ENCODE measurements around the gene ANKS1B.

ANKS1B gene

DNA sequence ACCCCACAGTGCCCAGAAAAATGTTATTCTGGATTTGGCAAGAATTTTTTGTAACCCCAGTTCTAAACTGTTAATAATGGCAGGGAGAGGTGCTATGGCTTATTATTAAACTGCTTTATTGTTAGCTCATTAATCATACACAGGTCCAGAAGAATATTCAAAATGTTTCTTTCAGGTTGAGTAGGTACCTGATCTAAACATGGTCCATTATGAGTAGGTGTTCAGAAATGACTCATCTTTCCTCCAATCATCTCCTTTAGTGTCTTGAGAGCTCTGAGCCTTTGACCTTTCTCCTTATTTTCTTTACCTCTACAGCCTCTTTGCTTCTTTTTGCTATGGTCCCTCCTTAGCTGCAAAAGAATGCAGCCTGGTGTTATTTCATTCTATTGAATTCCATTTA, 548.2 kb downstream of the ANKS1B start:
- DNase-seq, result no peak

DNA sequence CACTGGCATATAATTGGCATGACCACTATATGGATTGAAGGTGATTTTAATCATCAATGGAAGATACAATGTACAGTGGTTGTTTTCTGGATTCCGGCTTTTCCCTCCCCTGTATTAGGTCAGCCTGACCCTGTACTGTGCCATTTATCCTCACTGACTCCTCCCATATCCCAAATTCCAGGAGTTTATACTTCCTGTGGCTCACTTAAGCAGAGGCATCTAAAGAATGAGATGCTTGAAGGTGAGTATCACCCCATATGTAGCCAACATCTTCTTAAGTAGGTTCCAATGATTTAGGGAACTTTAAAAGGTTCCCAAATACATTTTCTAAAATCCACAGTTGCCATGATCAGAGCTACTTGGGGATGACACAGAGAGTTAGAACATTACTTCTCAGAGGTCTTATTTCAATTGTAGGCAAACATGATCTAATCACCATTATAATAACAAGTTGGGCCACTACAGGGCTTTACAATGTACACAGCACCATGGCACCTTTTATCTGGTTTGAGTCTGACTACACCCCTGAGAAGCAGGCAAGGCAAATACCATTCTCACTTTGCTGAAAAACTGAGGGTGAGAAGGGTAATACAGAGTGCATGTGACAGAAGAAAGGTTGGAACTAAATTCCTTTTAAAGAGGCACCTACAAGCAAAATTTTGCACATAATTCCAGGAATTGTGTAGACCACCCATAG, 549.5 kb downstream of the ANKS1B start:
- DNase-seq, result no peak

DNA sequence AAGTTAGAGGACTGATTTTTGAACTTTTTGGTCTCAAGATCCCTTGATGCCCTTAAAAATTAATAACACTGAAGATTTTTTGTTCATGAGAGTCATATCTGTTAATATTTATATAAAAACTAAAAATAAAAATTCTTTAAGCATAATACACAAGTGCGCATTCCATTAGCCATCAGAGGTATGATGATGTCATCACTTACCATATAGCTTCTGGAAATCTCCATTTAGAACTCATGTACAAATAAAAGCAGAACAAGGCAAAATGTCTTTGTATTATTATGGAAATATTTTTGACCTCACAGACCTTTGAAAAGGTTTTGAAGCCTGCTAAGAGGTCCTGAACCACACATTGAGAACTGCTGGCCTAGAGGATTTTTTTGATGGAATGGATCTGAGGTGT, 551.6 kb downstream of the ANKS1B start:
- no peak for DNase-seq

DNA sequence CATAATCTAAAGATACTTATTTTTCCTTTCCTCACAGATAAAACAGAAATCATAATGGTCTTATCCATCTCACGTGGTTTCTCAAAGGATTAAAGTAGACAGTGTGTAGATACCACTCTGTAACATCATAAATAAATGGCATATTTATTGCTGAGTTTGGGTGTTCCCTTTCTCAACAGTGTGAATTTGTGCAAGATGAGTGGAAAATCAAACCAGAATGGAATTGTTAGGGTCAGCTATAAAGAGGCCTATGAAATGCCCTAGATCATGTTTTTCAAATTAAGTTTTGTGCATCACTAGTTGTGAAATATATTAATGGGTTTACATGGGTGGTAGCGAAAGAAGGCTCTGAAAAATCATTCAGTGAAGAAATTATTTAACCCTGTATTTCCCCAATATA, 553.5 kb downstream of the ANKS1B start:
- DNase-seq, result no peak

DNA sequence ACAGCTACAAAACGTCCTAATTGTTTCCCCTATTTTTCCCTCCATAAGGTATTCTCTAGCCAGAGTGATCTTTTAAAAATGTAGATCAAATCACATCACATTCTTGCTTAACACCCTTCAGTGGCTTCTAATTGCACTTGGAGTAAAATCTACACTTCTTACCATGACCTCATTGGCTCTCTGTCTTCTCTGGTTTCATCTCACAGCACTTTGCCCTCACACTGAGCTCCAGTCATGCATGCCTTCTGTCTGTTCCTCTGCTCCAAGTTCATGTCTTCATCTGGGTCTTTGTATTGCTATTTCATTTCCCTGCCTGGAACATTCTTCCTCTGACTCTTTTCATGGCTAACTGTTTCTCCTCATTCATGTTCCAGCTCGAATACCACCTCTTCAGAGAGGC, 557.6 kb downstream of the ANKS1B start:
- DNase-seq, result no peak

DNA sequence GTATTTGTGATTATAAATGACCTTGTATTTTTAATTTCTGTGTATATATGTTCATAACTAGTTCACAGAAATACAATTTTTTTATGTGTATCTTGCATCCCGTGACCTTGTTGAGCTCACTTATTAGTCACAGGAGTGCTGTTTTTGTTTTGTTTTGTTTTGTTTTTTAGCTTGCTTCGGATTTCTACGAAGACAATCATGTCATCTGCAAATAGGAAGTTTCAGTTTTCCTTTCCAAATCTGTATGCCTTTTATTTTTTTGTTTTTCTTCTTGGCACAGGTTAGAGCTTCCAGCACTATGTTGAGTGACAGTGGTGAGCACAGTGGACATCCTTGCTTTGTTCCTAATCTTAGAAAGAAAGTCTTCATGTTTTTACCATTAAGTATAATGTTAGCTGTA, 566.4 kb downstream of the ANKS1B start:
- DNase-seq, result no peak

DNA sequence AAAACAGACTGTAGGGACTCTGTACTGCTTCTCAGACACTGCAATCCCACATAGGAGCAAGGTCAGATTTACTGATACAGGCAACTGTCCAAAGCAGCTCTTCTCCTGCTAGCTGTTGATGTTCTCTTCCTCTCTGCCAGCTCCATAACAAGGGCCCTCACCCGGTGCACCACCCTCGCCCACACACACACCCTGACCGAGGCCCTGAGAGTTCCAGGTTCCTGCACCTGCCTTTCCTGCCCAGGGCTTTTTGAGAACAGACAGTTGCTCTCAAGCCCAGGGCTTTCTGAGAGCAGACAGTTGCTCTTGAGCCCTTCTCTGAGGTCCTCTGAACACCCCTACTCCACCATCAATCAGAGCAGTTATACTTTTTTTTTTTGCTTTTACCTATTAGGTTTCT, 571.0 kb downstream of the ANKS1B start:
- no peak for DNase-seq

DNA sequence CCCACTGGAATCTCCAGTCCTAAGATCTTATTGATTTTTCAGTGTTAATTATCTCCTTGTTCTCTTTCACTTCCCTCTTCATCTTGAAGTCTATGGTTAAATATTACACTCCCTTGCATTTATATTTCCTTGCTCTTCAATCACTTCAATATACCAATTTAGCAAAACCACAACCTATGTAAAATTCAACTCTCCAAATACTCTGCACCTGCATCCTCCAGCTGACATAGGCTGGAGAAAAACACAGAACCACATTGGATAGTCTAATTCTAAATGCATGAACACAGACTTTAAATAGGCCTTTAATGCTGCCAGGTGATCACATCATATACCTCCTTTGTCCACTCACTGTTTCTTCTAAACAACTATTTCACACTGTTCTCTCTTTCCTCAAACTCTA, 591.0 kb downstream of the ANKS1B start:
- DNase-seq, result no peak

DNA sequence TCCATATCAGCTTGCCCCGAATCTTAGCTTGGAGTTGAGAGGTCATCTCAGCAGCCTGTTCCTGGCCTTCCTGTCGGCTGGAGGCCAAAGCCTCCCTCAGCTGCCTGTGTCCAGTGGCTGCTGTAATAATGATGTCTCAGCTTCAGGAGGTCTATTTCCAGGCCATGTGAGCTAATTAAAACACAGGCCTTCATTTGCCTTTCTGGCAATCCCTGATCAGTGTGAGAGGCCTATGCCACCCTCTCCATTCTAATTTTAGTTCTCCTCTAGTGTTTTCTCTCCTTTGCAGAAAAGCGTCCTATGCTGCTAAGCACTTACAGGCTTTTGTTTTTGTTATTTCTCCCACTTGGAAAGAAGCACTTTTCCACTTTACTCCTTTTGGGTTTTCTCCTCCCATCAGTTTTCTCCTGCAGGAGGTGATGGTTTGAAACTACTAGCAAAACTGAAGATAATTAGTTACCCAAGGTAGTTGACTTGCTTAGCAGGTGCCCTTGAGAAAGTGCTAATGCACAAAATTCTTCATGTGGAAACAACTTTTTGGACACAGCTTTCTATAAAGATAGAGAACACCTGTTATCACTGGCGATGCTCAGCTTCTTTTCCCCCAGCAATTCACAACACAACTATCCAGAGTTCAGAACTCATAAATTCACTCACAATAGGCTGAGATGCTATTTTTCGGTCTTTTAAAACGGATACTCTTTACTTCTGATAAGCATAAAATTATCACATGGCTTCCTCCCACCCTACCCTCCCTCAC, 592.5 kb downstream of the ANKS1B start:
- no peak for DNase-seq

DNA sequence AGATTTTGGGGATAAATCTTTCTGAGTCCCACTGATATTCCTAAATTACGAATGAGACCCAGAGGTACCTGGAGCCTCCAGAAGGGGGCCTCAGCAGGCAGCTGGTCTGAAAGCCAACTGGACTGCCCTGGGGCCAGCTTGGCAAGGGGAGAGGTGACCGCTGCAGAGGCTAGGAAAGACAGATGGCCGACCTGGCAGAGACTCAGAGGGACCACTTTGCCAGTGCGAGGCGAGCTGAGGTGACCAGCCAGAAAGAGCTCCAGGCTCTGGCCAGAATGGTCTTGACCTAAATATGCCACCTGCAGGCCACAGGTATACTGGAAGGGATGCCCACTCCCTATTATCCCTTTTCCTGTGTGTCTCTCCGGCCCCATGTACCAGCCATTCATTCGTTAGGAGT, 594.0 kb downstream of the ANKS1B start:
- DNase-seq, result no peak

DNA sequence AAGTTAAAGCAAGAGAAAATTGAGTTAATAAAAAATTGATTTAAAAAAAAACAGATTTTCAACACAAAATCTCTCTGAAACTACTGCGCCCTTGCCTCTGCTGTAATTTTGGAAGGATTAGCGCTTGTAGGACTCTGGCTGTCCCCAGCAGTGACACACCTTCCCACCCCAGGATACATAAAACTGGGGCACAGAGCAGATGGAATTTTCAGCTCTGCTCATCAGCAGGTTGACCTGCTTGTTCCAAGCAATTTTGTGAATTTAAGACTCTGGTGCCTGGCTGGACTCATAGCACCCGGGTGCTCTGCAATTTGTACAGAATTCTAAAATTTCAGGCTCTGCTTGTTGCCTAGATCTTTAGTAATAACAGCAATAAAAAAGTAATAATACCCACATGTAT, 595.0 kb downstream of the ANKS1B start:
- no peak for DNase-seq

DNA sequence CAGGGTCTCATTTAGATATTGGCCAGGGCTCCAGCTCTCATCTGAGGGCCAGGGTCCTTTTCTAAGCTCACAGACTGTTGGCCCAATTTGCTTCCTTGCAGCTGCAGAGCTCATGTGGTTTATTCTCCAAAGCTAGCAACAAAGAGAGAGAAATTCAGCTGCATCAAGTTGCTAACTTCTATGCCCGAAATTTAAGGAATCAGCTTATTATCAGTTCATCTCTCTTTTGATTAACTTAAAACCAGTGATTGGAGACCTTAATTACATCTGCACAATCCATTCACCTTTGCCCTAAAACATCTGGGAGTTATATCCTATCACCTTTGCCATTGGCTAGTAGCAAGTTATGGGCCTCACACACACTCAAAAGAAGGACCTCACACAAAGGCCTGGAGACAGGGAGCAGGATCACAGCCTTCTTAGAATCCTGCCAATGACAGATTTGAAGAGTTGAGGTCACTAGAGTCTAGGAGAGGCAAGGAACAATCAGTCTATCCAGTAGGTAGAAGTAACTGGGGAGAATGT, 596.0 kb downstream of the ANKS1B start:
- DNase-seq, result no peak

DNA sequence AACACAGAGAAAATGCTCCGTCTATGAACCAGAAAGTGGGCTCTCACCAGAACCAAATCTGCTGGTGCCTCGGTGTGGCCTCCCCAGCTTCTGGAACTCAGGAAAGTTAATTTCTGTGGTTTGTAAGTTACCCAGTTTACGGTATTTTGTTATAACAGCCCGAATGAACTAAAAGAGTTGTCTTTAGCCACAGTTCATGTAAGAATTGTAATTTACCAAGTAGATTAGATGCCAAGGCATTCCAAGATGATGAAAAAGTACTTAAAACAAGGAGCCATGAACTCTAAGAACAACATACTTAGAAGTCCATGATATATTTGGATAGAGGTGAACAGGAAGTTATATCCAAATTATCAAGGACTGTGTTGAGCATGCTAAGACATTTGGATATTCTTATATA, 597.1 kb downstream of the ANKS1B start:
- DNase-seq, result no peak

DNA sequence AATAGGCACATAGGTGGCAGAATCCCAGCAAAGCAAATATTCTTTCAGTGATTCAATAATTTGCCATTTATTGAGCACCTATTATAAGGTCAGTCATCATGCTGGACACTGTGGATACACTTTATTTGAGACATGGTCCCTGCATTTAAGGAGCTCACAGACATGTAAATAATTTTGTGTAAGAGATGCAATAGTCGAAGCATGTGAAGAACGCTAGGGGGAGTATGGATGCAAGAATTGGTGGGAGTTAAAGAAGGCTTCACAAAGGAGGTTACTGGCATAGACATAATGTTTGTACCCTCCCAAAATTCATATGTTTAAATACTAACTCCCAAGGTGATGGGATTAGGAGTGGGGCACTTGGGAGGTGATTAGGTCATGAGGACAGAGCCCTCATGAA, 597.8 kb downstream of the ANKS1B start:
- DNase-seq, result peak; percentile 13

DNA sequence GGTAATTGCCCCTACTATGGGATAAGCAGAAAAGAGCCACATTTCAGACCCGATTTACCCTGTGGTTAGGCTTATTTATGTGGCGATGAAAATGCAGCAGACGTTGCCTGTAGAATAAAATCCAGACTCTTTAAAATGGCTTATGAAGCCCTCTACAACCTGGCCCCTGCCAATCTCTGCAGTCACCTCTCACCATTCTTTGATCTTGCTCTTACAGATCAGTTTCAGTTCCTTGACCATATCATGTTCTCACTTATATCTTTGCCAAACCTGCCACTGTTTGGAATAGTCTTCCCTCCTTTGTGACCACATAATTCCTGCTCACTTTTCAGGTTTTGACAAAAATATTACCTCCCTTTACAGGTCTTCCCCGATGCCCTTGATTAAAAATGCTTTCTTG, 601.5 kb downstream of the ANKS1B start:
- no peak for DNase-seq

DNA sequence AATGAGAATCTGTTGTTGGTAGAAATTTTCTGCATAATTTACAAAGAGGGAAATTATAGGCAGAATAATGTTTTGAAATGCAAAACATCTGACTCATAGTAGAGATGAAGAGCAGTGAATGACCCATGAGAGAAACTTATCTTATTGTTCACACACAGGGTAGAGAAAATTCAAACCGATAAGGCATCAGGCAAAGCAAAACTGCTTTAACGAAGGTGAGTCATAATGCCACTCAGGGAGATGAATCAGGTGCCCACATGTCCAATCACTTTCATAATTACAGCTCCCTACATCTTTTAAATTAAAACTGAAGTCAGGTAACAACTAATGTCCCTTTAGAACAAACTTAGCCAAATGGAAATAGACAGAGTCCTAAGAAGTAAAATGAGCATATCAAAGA, 602.7 kb downstream of the ANKS1B start:
- DNase-seq, result no peak

DNA sequence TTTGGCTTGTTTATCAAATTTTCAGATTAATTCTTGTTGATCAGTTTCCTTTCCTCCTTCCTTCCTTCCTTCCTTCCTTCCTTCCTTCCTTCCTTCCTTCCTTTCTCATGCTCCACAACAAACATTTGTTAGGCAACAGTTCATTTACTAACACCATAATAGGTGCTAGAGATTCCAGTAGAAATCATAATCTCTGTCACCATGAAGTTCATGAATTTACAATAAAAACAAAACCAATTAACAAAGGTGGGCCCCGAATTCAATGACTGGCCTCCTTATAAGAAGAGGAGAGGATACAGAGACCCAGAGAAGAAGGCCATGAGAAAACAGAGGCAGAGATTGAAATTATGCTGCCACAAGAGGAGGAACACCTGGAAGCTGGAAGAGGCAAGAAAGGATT, 604.0 kb downstream of the ANKS1B start:
- no peak for DNase-seq

DNA sequence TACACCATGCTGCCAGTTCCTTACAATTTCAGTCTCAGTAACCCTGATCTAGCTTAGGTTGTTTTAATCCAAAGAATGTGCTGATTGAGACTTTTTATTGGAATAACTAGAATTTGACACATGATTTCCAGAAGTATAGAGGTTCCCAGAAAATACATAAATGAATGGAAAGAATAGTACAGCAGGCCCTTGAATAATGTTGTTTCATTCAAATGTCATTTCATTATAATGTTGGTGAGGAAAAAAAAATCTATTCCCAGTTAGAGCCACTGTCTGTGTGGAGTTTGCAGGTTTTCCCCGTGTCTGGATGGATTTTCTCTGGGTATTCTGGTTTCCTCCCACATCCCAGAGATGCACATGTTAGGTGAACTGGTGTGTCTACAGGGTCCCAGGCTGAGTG, 610.7 kb downstream of the ANKS1B start:
- DNase-seq, result no peak

DNA sequence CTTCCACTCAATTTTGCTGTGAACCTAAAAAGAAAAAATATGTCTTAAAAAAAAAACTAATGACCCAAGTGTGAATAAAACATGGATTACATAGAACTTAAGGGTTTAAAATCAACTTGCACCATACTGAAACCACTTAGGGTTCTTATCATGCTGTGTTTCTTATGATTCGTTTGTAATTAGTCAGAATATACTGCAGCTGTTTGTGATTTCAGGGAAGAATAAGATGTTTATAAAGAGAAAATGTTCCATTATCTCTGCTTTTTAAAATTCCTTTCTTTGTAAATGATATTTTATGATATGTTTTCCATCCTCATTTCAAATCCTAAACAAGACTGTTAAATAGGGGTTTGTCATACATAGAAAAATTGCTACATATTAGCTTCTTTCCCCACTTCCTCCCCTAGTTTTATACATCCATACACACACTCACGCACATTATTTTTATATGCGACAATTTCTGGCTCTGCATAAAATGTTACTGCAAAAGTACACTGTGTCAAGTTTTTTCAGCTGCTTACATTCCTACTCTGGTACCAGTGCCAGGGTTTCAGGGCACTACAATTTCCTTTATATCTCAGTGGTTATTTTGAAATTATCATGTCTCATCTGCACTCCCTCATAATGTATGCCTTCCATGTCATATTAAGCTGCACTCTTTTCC, 612.3 kb downstream of the ANKS1B start:
- DNase-seq, result no peak

DNA sequence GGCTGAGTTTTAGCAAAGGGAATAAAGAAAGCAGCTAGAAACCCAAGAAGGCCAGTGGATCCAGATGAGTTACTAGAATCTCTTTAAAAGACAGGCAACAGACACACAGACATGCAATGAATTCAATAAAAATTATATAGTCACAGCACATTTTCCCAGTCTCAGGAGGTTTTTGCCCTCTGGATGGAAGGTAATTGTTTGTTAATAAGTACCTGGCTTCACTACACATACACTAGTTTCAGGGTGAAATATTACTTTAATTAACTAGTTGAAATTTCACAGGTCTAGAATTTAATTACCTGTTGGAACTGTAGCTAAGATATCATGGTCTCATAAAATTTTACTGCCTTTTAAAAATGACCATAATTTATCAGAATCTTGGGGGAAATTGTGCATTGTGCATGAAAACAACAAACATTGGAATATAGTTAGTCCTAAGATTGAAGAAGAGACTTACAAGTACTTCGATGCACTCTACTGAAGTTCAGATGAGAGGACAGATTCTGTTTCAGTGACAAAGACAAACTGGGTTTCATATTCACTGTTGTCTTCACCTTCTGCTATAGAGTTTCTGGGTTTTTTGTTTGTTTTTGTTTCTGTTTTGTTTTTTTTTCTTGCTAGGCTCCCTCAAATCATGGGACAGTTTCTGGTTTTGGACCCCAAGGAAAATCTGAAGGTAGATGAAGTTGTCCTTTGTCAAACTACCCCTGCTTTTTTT, 614.2 kb downstream of the ANKS1B start:
- no peak for DNase-seq

DNA sequence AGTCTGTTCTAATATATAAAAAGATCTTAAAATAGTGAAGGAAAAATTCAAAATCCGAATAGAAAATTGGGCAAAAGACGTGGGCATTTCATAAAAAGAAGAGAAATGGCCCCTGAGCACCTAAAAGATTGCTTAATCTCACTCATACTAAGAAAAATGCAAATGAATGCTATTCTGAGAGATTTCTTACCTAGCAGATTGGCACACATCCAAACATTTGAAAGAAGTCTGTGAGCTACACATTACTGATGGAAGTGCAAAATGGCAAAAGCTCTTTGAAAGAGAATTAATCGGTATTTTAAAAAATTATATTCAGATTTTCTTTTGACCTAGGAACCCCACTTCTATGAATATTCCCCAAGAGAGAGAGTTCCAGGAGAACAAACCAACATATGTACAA, 617.6 kb downstream of the ANKS1B start:
- DNase-seq, result no peak

DNA sequence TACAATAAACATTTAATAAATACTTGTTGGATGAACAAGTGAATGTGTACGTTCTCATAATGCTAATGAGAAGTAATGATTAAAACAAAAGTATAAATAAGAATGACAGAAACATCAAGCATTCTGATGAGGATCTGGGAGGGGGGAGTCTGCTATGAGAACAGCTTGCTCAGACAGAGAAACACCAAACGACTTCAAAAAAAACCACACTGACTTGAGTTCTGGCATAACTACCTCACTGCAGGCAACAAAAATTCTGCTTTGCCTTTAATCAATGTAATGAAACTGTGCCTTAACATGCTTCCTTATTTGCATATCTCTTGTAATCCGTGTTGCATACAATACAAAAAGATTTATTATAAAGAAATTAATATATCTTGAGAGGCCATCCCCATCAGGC, 632.5 kb downstream of the ANKS1B start:
- no peak for DNase-seq

DNA sequence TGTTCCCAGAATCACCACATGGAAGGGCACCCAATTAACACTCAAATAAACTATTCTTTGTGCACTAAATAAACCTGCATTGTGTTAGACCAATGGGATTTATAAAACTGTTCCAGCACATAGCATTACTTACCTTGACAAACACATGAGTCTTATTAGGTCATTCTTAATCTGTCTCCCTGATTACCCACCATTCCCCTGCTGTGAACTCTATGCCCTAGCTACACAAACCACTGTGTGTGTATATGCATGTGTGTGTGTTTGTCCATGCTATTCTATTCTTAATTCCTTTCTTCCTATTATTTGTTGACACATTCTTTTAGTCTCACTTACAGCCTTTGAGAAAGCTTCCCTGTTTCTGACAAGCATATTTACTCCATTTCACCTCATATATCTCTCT, 640.8 kb downstream of the ANKS1B start:
- no peak for DNase-seq
